ENCODE data around the gene ELL3.
"Not testable (repeated sequence)": the region's sequence is repeated elsewhere in the genome, so short reads cannot be mapped to it uniquely, and the experiment has no call there.

GRCh38 chr15:43728053-43728725 is 48.6 kb downstream of the ELL3 start:
- not testable (repeated sequence) for TF ChIP-seq EZH2 (IDR thresholded peaks at IDR 0.05; ENCODE audit: borderline replicate concordance, control insufficient read depth, low read depth, low read length); CTCF (IDR thresholded peaks at IDR 0.05 in 2 of 3, conservative IDR thresholded peaks at IDR 0.05 in 1 of 3; ENCODE audit: control insufficient read depth in 2 of 3, extremely low read depth in 1 of 3, insufficient read depth in 1 of 3, low read depth in 3 of 3, low read length in 3 of 3); KDM1A (IDR thresholded peaks at IDR 0.05; ENCODE audit: borderline replicate concordance); ZNF274 (IDR thresholded peaks at IDR 0.05; ENCODE audit: insufficient read depth, insufficient read length); NFYB (IDR thresholded peaks at IDR 0.05; ENCODE audit: insufficient read depth, low read depth, low read length); ZZZ3 (IDR thresholded peaks at IDR 0.05; ENCODE audit: control insufficient read depth, insufficient read length, low read depth); BACH1 (IDR thresholded peaks at IDR 0.05; ENCODE audit: borderline replicate concordance); ELK1 (IDR thresholded peaks at IDR 0.05; ENCODE audit: low read depth, low read length); POLR2AphosphoS5 (IDR thresholded peaks at IDR 0.05; ENCODE audit: low read length)
- TF ChIP-seq, protein P1, sequence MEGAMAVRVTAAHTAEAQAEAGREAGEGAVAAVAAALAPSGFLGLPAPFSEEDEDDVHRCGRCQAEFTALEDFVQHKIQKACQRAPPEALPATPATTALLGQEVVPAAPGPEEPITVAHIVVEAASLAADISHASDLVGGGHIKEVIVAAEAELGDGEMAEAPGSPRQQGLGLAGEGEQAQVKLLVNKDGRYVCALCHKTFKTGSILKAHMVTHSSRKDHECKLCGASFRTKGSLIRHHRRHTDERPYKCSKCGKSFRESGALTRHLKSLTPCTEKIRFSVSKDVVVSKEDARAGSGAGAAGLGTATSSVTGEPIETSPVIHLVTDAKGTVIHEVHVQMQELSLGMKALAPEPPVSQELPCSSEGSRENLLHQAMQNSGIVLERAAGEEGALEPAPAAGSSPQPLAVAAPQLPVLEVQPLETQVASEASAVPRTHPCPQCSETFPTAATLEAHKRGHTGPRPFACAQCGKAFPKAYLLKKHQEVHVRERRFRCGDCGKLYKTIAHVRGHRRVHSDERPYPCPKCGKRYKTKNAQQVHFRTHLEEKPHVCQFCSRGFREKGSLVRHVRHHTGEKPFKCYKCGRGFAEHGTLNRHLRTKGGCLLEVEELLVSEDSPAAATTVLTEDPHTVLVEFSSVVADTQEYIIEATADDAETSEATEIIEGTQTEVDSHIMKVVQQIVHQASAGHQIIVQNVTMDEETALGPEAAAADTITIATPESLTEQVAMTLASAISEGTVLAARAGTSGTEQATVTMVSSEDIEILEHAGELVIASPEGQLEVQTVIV (IDR thresholded peaks at IDR 0.05; ENCODE audit: borderline replicate concordance, partially characterized antibody): not testable (repeated sequence)

Measured in GM12878 (cell line).